Tibial nerve (tissue), 4 donors: ENCODE results near the gene SDK1. TPM values are rescaled to one million over a fixed set of nuclear protein-coding genes. Genes with fewer than 3 reads are reported as not detected.

Experiments
- DNase-seq, 2 donors: peaks; one replicate each; pipeline ENCODE4 v3.0.0-alpha.2; 2019; ENCODE audit warnings: low spot score in 2 of 2
- H3K27ac ChIP-seq, 4 donors: fragments of 200-600 bp; sonication (generic) in 3 of 4; one replicate each; pipeline ENCODE4 v1.5.1; 2017 to 2019; ENCODE audit warnings: mild to moderate bottlenecking in 1 of 4
- H3K27me3 ChIP-seq, 2 donors: fragments of 200-600 bp; sonication (generic) in 1 of 2; one replicate each; pipeline versions ENCODE4 v1.5.1 to v1.6.0; 2017 to 2019
- H3K36me3 ChIP-seq, 3 donors: fragments of 200-600 bp; sonication (generic); one replicate each; pipeline ENCODE4 v1.5.1; 2018 to 2019
- H3K4me1 ChIP-seq, 4 donors: fragments of 200-600 bp; sonication (generic) in 3 of 4; one replicate each; pipeline ENCODE4 v1.5.1; 2017 to 2019
- H3K4me3 ChIP-seq, 4 donors: fragments of 200-600 bp; sonication (generic) in 3 of 4; one replicate each; pipeline ENCODE4 v1.5.1; 2017 to 2019; ENCODE audit warnings: mild to moderate bottlenecking in 1 of 4, moderate library complexity in 1 of 4
- H3K9me3 ChIP-seq, 4 donors: fragments of 200-600 bp; sonication (generic) in 3 of 4; one replicate each; pipeline ENCODE4 v1.5.1; 2017 to 2019
- CTCF ChIP-seq, 5 experiments: fragments of 200-600 bp in 3 of 5; fragments of 450-650 bp in 2 of 5; sonication (generic) in 3 of 5; IDR thresholded peaks; one replicate each; pipeline ENCODE4 v1.5.1; 2016 to 2019; ENCODE audit warnings: antibody characterized with exemption in 5 of 5, mild to moderate bottlenecking in 3 of 5, moderate library complexity in 2 of 5
- EP300 ChIP-seq, 2 donors: sonication (generic); formaldehyde crosslinking; IDR thresholded peaks; one replicate each; pipeline ENCODE4 v1.6.1; 2017; ENCODE audit warnings: antibody characterized with exemption in 2 of 2, mild to moderate bottlenecking in 1 of 2
- POLR2A ChIP-seq, 2 donors: fragments of 450-650 bp; IDR thresholded peaks; one replicate each; pipeline ENCODE4 v1.6.1; 2017; ENCODE audit warnings: antibody characterized with exemption in 2 of 2, mild to moderate bottlenecking in 2 of 2, moderate library complexity in 2 of 2
- WGBS, 2 donors: methylation state at CpG; one replicate each; pipeline ENCODE4 v1.1.5; 2018; 5-methylcytosine and 5-hydroxymethylcytosine counted together
- total RNA-seq, 4 donors: library from RNA; depleted of rRNA; stranded (reverse); fragments of >200 nt; gene quantifications; one replicate each; pipeline ENCODE4 v1.1.0, GENCODE V29; 2016

The SDK1 gene
- total RNA-seq, 4 donors from 2014 or later = 8.2 to 16.2 (median 12.9) TPM

DNA sequence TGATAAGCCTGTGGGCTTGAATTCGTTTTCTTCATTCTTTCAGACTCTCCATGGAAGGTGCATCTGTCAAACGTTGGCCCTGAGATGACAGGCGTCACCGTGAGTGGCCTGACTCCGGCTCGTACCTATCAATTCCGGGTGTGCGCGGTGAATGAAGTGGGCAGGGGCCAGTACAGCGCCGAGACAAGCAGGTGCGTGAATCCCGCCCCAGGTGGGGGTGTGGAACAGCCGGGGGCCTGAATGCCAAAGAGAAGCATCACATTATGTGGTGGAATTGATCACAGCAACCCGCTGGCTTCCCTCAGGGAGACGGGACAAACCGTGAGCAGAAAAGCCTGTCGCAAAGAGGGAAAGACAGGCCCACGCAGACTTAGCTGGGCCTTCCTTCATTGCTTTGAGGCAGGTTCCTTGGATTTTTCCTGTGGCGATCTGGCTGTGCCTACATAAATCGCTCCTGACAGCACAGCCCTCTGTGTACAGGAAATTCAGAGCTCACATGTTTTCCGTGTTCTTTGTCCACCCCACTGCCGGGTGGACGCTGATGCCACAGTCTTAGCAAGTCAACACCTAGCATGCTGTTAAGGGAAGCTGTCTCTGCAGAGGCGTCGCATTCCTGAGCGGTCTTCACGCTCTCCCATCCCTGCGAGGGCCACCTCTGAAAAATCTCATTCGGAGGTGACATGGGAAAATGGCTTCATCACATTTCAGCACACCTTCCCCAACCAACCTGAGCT, 710.0 kb downstream of the SDK1 start:
- H3K4me1 ChIP-seq = no peaks in the 10 kb centered on the region
- H3K27me3 ChIP-seq = no peaks in the 10 kb centered on the region
- peaks cover 0 to 14% (median 0%) of the 10 kb centered on the region in 3 donors for H3K36me3 ChIP-seq
- H3K4me3 ChIP-seq = no peak overlapping the region
- H3K9me3 ChIP-seq = no peaks in the 10 kb centered on the region
- 82 to 85% methylated on average over 30 of the region's 30 CpGs for WGBS, 2 donors
- DNase-seq = no peak
- H3K27ac ChIP-seq = no peak overlapping the region
- TF ChIP-seq EP300 (IDR thresholded peaks at IDR 0.05) (no peak), CTCF (IDR thresholded peaks at IDR 0.05) (no peak), POLR2A (IDR thresholded peaks at IDR 0.05) (no peak)

- H3K36me3 ChIP-seq = peaks cover 0 to 18% (median 0%) of the 10 kb centered on the region in 3 donors
- no peaks in the 10 kb centered on the region for H3K27me3 ChIP-seq
- 75 to 80% methylated on average over 10 of the region's 10 CpGs for WGBS, 2 donors
- DNase-seq = no peak
- no peak overlapping the region for H3K27ac ChIP-seq
- peaks cover 0 to 8% (median under 1%) of the 10 kb centered on the region in 4 donors for H3K9me3 ChIP-seq
- no peak overlapping the region for H3K4me3 ChIP-seq
- H3K4me1 ChIP-seq = no peaks in the 10 kb centered on the region
- TF ChIP-seq POLR2A (IDR thresholded peaks at IDR 0.05) = no peak
- TF ChIP-seq CTCF (IDR thresholded peaks at IDR 0.05) = no peak
Observed at GRCh38 chr7:4013793-4014192, 712.7 kb downstream of the SDK1 start.

DNA sequence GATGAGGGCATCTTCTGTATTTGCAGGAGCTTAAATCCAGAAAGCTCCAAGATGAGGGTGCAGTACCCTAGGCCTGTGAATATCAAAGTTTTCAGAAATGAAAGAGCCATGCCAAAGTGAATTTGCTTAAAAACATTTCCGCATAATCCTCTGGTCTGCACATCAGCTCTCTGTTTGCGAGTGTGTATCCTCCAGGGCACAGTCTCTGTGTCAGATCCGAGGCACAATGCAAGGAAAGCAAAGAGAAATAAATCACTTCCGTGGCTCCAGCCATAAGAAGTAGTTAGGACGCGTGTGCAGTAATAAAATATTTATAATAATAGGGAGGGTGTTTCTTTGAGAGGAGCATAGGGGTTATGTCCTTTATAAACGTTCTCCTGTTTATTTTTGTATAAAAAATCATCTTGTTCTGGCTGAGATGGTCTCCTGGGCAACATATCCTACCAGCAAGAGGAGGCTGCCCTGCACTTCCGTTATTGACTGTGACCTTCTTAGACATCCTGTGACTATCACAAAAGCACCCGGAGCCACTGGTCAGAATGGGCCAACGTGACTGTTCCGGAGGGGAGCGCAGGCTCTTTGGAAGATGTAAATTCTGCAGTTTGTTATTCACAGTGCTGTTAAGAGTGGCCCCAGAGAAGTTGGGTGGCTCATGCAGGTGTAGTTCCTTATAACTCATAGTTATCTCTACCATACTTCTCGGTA, 713.4 kb downstream of the SDK1 start:
- WGBS, 2 donors = 55 to 64% methylated on average over 13 of the region's 13 CpGs
- peaks cover 0 to 23% (median 0%) of the 10 kb centered on the region in 3 donors for H3K36me3 ChIP-seq
- H3K4me3 ChIP-seq = no peak overlapping the region
- TF ChIP-seq POLR2A (IDR thresholded peaks at IDR 0.05) = no peak
- TF ChIP-seq CTCF (IDR thresholded peaks at IDR 0.05) = no peak
- no peak for TF ChIP-seq EP300 (IDR thresholded peaks at IDR 0.05)
- no peaks in the 10 kb centered on the region for H3K27me3 ChIP-seq
- peaks cover 0 to 15% (median 2%) of the 10 kb centered on the region in 4 donors for H3K9me3 ChIP-seq
- no peaks in the 10 kb centered on the region for H3K4me1 ChIP-seq
- H3K27ac ChIP-seq = no peak overlapping the region
- no peak for DNase-seq

DNA sequence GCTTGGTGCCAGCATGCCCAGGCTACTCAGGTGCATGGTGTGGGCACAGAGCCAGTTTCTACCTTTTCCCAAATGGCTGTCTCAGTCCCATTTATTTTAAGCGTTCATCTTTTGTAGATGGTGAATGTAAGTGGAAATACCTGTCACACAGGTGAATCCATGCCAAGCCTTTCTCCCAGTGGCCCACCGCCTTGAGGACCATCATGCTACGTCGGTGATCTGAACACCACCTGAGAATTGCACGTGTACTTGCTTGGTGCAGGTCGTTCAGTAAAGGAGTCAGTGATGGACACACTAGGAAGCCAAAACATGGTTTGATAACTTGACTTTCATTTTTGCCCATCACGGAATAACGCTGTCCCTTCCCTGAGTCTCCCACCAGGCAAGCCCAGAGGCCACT, 714.3 kb downstream of the SDK1 start:
- no peak for DNase-seq
- peaks cover 0 to 23% (median 2%) of the 10 kb centered on the region in 4 donors for H3K9me3 ChIP-seq
- H3K27me3 ChIP-seq = no peaks in the 10 kb centered on the region
- no peaks in the 10 kb centered on the region for H3K4me1 ChIP-seq
- TF ChIP-seq EP300 (IDR thresholded peaks at IDR 0.05) (no peak), POLR2A (IDR thresholded peaks at IDR 0.05) (no peak), CTCF (IDR thresholded peaks at IDR 0.05) (no peak)
- no peak overlapping the region for H3K27ac ChIP-seq
- H3K4me3 ChIP-seq = no peak overlapping the region
- peaks cover 0 to 31% (median 0%) of the 10 kb centered on the region in 3 donors for H3K36me3 ChIP-seq
- WGBS, 2 donors = 94 to 96% methylated on average over 8 of the region's 8 CpGs

GRCh38 chr7:4015996-4016395, 714.9 kb downstream of the SDK1 start:
- no peak for TF ChIP-seq POLR2A (IDR thresholded peaks at IDR 0.05)
- TF ChIP-seq CTCF (IDR thresholded peaks at IDR 0.05) = no peak
- TF ChIP-seq EP300 (IDR thresholded peaks at IDR 0.05) = no peak
- WGBS, 2 donors = 91 to 93% methylated on average over 10 of the region's 10 CpGs
- Histone ChIP-seq H3K27ac (no peak overlapping the region), H3K27me3 (no peaks in the 10 kb centered on the region), H3K9me3 (peaks cover 0 to 26% (median 2%) of the 10 kb centered on the region in 4 donors), H3K4me3 (no peak overlapping the region), H3K36me3 (peaks cover 0 to 32% (median 0%) of the 10 kb centered on the region in 3 donors), H3K4me1 (no peaks in the 10 kb centered on the region)
- DNase-seq = no peak
